Lung microvascular endothelial cell (primary cell): Measurements from ENCODE around the gene CEP170B. TPM values are rescaled to one million over a fixed set of nuclear protein-coding genes. Genes with fewer than 3 reads are reported as not detected.

Source experiments
- DNase-seq, 2 donors: peaks; one replicate each; pipeline versions ENCODE4 v3.0.0 to v3.0.0-alpha.2; 2010; ENCODE audit warnings: low read depth in 2 of 2
- total RNA-seq: library from RNA; depleted of rRNA; stranded (reverse); fragments of >200 nt; gene quantifications from 2 replicates; pipeline ENCODE4 v1.2.1, GENCODE V29; 2014

The CEP170B gene
- total RNA-seq, 1 donor from 2014 or later, result 2.8 TPM

DNA sequence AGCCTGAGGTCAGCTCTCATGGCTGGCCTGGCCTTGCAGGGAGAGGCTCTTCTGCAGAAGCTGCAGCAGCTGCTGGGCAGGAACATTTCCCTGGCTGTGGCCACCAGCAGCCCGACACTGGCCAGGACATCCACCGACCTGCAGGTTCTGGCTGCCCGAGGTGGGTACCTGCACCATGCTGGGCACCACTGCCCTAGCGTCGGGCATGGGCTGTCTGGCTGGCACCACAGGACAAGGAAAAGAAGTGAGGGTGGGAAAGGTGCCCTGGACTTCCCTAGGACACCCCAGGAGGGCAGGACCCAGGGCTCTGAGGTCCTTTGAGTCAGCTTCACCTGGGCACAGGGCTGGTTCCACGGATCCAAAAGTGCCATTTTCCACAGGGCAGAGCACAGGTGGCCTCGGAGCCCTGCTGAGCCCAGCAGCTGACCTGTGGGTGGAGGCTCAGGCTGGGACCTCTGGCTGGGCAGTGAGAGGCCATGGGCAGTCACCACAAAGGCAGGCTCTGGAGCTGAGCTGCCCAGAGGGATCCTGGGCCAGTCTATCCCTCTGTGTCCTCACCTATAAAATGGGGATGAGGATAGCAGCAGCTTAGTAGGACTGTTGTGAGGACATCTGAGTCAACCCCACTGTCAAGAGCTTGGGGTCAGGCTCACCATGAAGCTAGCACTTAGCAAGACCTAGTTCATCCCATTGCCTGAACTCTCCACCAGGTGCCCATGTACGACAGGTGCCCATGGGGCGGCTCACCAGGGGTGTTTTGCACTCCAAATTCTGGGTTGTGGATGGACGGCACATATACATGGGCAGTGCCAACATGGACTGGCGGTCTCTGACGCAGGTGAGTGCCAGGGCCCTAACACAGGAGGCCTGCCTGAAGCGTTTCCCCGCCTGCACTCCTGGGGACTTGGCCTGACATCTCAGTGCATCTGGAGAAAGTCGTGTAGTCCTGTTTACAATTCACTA lies 64.5 kb downstream of the CEP170B start:
- DNase-seq, result no peak

- no peak for DNase-seq
Measured at GRCh38 chr14:104930526-104931303, 65.6 kb downstream of the CEP170B start.

- no peak for DNase-seq
Measured at GRCh38 chr14:104931304-104931770, 66.3 kb downstream of the CEP170B start.

DNA sequence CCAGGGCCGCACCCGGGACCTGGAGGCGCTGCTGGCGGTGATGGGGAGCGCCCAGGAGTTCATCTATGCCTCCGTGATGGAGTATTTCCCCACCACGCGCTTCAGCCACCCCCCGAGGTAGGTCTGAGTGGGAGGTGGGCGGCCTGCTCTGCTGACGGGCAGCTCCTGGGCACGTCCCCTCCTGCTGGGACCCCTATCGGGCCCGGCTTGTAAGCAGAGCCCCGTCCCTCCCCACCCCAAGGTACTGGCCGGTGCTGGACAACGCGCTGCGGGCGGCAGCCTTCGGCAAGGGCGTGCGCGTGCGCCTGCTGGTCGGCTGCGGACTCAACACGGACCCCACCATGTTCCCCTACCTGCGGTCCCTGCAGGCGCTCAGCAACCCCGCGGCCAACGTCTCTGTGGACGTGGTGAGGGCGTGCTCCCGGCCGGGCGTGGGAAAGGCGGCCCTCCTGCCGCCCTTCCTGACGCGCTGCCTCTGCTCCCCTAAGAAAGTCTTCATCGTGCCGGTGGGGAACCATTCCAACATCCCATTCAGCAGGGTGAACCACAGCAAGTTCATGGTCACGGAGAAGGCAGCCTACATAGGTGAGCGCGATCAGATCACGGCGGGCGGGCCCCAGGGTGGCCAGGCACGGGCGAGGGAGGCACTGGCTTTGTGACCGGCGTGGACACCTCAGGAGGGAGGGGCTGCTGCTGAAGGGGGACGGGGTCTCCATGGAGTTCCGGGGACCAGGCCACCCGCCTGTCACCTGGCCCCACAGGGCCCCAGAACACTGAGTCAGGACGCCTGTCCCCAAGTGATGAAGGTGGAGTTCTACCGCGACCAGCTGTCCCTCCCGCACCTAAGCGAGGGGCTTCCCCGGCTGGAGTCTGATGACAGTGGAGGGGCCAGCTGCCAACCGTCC lies 67.0 kb downstream of the CEP170B start:
- DNase-seq, result no peak

DNA sequence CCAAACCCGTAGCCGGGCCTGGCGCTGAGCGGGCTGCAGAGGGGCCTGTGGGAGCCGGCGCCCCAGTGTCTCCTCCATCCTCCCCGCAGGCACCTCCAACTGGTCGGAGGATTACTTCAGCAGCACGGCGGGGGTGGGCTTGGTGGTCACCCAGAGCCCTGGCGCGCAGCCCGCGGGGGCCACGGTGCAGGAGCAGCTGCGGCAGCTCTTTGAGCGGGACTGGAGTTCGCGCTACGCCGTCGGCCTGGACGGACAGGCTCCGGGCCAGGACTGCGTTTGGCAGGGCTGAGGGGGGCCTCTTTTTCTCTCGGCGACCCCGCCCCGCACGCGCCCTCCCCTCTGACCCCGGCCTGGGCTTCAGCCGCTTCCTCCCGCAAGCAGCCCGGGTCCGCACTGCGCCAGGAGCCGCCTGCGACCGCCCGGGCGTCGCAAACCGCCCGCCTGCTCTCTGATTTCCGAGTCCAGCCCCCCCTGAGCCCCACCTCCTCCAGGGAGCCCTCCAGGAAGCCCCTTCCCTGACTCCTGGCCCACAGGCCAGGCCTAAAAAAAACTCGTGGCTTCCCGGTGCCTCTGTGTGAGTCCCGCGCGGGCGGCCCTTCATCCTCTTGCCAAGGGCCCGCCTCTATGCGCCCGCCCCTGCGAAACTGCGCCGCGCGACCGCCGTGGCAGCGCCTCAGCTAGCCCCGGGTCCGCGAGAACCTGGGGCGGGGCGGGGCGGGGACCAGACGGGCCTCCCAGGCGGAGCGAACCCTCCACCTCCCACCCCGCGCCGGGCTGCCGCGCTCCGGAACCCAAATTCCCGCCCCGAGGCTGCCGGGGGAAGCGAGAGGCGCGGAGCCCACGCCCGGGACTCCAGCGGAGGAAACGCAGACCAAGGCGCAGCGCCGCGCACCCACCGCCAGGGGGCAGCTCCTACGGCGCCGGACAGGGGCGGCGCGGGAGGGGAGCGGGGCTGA lies 67.9 kb downstream of the CEP170B start:
- DNase-seq, result peak; percentile 71 to 81

- DNase-seq, result no peak
Measured at GRCh38 chr14:104933746-104934733, 69.0 kb downstream of the CEP170B start.

GRCh38 chr14:104935026-104935650 lies 70.1 kb downstream of the CEP170B start:
- DNase-seq, result no peak

GRCh38 chr14:104935955-104936354 lies 70.9 kb downstream of the CEP170B start:
- DNase-seq, result no peak

GRCh38 chr14:104936361-104937155 lies 71.5 kb downstream of the CEP170B start:
- DNase-seq, result no peak

DNA sequence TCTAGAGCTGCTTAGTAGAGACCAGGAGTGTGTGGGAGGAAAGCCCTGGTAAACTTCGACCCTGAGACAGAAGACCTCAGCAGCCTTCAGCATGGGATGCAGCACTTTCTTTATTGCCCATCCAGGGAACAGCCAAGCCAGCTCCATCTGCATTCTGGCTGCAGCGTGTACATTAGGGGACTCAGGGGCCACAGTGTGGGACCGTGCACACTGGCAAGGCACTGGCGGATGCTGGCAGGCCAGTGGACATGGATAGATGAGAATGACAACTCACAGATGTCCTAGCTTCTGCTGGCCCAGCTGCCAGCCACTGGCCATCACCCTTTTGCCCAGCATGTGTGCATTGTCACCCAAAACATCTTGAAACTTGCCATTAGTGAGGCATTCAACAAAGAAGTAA lies 72.1 kb downstream of the CEP170B start:
- DNase-seq, result no peak

DNA sequence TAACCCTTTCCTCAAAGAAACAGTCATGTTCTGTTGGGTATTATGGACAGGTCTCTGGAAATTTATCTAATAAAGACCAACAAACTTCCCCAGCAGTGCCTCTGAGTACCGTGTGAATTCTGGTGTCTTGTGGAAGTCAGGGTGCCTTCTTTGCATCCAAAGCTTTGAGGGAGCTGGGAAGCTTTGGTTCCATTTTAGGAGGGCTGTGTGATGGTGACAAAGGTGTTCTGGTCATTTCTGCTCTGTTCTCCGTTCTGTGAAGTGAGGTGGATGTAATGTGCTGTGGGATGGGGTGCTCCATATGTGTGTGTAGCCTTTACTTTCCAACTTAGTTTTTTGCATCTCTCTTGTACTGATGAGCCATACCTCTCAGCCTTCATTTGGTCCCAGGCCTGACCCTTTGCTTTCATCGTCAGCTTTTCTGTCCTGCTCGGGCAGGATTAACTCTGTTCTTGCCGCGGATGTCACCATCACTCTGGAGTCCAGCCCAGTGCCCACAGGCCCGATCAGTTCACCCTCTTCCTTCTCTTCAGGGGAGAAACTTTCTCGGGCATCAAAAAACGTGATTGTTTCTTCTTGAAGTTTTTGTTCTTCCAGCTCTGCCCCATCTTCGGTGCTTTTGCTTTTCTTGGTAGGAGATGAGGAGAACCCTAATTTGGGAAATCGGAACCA lies 72.8 kb downstream of the CEP170B start:
- no peak for DNase-seq

DNA sequence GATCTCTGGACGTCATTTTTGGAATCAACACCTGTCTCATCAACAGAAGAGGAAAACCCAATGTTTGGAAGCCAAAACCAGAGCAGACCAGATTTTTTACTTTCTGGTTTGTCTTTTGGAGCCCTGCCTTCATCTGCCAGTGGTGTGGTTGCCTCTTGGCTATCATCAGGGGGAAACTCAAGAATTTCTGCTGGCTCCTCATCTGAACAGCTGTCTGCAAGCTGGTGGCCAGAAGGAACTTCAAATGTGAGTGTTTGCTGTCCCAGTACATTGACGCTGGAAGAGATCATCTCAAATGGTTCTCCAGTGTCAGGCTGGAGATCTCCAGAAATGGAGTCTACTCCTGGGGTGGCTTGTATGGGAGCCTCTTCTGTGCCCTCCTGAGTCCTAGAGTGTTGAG lies 73.4 kb downstream of the CEP170B start:
- DNase-seq, result no peak

GRCh38 chr14:104938960-104939359 lies 73.9 kb downstream of the CEP170B start:
- DNase-seq, result no peak

DNA sequence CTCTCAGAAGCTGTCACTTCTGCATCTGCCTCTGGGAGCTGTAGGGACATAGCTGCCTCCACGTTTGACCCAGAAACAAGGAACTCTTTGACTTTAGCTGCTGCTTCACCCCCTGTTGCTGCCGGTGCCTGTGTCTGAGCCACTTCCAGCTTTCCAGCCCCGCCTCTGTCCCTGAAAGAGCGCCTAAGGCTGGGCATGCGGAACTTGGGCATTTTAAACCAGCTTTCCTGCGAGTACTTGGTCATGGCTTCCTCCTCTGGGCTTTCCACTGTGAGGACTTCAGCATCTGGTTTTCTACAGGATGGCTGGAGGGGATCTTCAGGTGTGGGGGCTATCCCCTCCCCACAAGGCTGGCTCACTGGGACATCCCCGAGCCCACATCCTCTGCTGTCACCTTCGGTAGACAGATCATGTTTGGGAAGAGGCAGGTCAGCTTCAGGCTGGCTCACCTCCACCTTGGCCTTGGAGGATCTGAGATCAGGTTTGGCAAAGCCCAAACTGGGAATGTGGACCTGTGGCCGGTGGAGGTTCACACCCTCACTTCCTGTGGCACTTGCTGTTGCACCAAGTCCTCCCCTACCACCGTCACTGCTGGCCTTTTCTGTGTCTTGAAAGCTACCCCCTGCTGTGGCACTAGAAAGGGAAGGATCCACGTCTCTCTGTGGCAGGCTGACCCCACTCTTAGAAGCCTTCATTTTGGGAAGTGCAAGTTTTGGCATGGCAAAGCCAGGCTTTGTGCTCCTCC lies 74.8 kb downstream of the CEP170B start:
- DNase-seq, result no peak

- DNase-seq, result no peak
Measured at GRCh38 chr14:104940526-104941150, 75.6 kb downstream of the CEP170B start.
